ENCODE measurements around the gene IGF2BP3.
"Not testable (repeated sequence)": the region's sequence is repeated elsewhere in the genome, so short reads cannot be mapped to it uniquely, and the experiment has no call there.

The IGF2BP3 gene

DNA sequence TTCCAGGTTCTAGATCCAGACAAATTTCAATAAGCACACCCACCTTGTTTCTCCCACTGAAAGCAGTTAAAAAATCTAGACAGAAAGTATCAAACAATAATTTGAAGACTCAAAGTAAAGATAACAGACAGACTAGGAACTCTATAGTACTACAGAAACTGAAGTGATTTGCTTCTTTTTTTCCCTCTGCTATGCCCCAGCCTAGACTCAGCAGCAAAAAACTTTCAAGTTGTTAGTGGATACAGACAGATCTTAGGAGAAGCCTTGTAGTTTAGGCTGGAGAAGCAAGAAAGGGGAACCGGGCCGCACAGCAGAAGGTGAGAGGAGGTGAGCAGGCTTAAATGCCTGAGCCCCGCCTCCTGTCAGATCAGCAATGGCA is 65.1 kb downstream of the IGF2BP3 start:
- TF ChIP-seq, protein P1, sequence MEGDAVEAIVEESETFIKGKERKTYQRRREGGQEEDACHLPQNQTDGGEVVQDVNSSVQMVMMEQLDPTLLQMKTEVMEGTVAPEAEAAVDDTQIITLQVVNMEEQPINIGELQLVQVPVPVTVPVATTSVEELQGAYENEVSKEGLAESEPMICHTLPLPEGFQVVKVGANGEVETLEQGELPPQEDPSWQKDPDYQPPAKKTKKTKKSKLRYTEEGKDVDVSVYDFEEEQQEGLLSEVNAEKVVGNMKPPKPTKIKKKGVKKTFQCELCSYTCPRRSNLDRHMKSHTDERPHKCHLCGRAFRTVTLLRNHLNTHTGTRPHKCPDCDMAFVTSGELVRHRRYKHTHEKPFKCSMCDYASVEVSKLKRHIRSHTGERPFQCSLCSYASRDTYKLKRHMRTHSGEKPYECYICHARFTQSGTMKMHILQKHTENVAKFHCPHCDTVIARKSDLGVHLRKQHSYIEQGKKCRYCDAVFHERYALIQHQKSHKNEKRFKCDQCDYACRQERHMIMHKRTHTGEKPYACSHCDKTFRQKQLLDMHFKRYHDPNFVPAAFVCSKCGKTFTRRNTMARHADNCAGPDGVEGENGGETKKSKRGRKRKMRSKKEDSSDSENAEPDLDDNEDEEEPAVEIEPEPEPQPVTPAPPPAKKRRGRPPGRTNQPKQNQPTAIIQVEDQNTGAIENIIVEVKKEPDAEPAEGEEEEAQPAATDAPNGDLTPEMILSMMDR (IDR thresholded peaks at IDR 0.05; ENCODE audit: insufficient read depth, low read depth, low read length, missing control alignments): no peak
- no peak for DNase-seq (ENCODE audit: low read depth)
- no peak overlapping the region for H3K4me3 ChIP-seq (ENCODE audit: low read length)

DNA sequence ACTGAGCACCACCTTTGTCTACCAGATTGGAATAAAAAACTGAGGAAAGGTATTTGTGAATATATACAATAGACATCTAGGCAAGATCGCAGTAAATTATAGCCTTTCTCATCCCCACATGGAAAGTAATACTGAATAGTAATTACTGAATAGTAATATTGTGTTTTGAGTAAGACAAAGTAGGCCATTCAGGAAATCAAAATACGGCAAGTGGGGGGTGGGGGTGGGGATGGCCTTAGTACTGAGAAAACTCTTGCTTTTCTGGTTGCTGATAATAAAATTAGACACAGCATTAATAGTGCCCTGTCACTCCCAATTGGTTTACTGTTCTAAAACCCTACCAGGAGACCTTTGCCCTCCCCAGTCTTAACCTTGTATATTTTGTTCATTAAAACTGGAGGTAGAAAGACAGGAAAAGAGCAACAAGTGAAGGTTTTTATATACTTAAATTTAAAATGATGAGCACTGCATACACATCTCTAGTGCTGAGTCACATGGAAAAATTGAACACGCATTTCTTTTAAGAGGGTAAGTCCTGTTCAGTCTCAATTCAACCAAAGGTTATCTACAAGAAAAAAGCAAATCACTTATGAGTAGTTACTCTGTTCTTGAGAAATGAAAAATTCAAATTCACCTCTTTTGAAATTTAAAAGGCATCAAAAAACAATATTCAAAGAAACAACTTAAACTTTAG is 65.6 kb downstream of the IGF2BP3 start:
- no peak for DNase-seq (ENCODE audit: low read depth)
- no peak overlapping the region for H3K4me3 ChIP-seq (ENCODE audit: low read length)
- TF ChIP-seq, protein P1 (IDR thresholded peaks at IDR 0.05; ENCODE audit: insufficient read depth, low read depth, low read length, missing control alignments): no peak

DNA sequence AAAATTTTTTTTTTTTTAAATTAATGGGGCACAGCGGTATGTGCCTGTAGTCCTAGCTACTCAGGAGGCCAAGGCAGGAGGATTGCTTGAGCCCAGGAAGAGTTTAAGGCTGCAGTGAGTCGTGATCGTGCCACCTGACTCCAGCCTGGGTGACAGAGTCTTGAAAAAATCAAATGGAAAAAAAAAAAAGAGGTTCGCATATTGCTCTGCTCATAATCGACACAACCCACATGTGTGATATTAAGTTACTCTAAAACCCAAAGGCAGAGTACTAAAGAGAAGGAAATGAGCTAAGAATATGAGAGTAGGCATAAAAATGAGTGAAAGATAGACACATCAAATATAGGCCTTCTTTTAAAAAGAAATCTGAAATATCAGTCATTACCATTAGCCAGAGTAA is 66.3 kb downstream of the IGF2BP3 start:
- TF ChIP-seq, protein P1 (IDR thresholded peaks at IDR 0.05; ENCODE audit: insufficient read depth, low read depth, low read length, missing control alignments): no peak
- no peak overlapping the region for H3K4me3 ChIP-seq (ENCODE audit: low read length)
- no peak for DNase-seq (ENCODE audit: low read depth)

DNA sequence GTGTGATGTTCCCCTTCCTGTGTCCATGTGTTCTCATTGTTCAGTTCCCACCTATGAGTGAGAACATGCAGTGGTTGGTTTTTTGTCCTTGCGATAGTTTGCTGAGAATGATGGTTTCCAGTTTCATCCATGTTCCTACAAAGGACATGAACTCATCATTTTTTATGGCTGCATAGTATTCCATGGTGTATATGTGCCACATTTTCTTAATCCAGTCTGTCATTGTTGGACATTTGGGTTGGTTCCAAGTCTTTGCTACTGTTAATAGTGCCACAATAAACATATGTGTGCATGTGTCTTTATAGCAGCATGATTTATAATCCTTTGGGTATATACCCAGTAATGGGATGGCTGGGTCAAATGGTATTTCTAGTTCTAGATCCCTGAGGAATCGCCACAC is 72.2 kb downstream of the IGF2BP3 start:
- DNase-seq (ENCODE audit: low read depth); H3K4me3 ChIP-seq (ENCODE audit: low read length): not testable (repeated sequence)

DNA sequence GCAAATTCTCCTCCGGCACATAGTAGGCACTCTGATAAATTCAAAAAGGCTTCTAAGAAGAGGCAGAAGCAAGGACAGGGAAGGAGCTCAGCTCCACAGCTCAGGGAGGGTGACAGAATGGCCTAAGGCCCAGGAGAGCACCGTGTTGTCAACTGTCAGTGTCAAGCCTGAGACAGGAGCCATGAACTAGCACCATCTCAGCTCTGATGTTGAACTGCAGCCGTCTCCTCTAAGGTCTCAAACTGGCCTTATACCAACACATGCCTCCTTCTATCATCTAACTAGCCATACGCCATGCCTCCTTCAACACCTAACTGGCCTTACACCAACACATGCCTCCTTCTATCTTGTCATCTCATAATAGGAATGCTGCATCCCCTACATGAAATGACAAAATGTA is 73.0 kb downstream of the IGF2BP3 start:
- TF ChIP-seq, protein P1 (IDR thresholded peaks at IDR 0.05; ENCODE audit: insufficient read depth, low read depth, low read length, missing control alignments): no peak
- no peak for DNase-seq (ENCODE audit: low read depth)
- no peak overlapping the region for H3K4me3 ChIP-seq (ENCODE audit: low read length)

DNA sequence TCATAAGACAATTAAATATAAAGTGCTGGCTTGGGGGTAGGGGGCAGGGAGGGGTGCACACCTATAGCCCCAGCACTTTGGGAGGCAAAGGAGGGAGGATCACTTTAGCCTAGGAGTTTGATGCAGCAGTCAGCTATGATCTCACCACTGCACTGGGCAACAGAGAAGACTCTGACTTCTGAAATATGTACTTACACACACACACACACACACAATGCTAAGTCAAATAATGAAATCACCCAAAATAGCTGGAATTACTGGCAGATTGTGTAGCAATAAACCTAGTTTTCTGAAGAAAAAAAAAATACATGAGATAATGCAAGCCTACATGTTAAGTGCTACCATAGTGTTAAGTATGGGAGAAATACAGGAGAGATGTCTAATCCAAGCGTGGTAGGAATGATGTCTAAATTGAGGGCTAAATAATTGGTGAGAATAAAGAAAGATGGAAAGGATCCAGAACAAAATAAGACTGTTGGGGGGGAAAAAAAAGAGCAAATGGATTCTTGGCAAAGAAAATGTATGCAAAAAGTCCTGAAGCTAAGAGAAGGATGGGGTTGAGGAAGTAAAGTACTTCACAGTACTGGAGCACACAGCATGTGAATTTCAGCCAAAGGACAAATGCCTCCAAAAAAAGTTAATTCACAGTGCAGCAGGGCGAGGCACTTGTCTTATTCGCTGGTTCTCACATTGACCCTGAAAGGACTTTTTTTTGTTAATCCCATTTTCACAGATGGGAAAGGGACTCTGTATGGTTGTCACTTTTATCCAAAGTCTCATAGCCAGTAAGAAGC is 73.9 kb downstream of the IGF2BP3 start:
- H3K4me3 ChIP-seq (ENCODE audit: low read length): no peak overlapping the region
- DNase-seq (ENCODE audit: low read depth): no peak
- TF ChIP-seq, protein P1 (IDR thresholded peaks at IDR 0.05; ENCODE audit: insufficient read depth, low read depth, low read length, missing control alignments): no peak

DNA sequence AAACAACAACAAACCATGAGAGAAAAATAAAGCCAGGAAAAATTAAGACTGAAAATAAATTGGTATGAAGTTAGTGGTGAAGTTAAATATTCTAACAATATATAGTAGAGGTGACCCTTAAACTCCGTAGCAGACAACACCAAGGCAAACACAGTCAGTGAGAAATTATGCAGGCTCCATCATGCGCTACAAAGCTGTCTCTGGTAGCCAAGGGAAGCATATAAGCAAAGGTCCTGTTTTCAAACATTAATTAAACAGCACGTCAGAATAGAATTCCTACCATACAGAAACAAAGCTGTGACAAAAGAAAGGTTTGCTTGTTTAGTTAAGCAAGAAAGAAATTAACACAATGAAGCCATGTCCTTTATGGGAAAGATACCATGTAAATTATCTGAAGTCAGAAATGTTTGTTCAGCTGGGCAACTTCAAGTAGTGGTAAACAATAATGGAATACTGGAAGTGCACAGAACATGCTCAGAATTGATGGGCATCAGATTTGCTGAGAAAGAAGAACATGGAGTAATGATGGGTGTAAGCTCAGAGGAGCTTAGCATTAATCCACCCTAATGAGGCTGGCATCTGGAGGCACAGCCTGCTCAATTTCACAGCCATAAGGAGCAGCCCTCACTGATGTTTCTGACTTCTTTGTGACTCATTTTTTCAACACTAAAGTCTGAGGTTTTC is 75.7 kb downstream of the IGF2BP3 start:
- no peak overlapping the region for H3K4me3 ChIP-seq (ENCODE audit: low read length)

More for the DNA sequence above, 75.7 kb downstream of the IGF2BP3 start:
- TF ChIP-seq, protein P1 (IDR thresholded peaks at IDR 0.05; ENCODE audit: insufficient read depth, low read depth, low read length, missing control alignments): no peak
- no peak for DNase-seq (ENCODE audit: low read depth)

All from epithelial cell of esophagus (primary cell).